NCI-H345 treated with DMSO at 0.1 percent for 48 hours (cell line): ENCODE measurements around the gene CASP9.

Experiments
- DNase-seq: peaks from one replicate; lab custom pipeline; 2025; ENCODE audit not compliant: unreplicated experiment; lab: John Stamatoyannopoulos, UW

Gene CASP9

GRCh38 chr1:15449567-15449966 is 74.4 kb downstream of the CASP9 start:
- DNase-seq = no peak

- no peak for DNase-seq
These were observed 75.0 kb downstream of the CASP9 start for GRCh38 chr1:15448877-15449462.

GRCh38 chr1:15446212-15446611 is 77.8 kb downstream of the CASP9 start:
- DNase-seq = no peak

GRCh38 chr1:15445390-15446122 is 78.5 kb downstream of the CASP9 start:
- DNase-seq = no peak

- no peak for DNase-seq
These were observed 79.3 kb downstream of the CASP9 start for GRCh38 chr1:15444468-15445389.

GRCh38 chr1:15443281-15443680 is 80.7 kb downstream of the CASP9 start:
- no peak for DNase-seq

- no peak for DNase-seq
These were observed 81.3 kb downstream of the CASP9 start for GRCh38 chr1:15442759-15443158.

GRCh38 chr1:15442119-15442518 is 81.9 kb downstream of the CASP9 start:
- no peak for DNase-seq
